ENCODE results near the gene EFNB1.

GRCh38 chrX:68794461-68794860, 34.4 kb upstream of the EFNB1 start:
- TF ChIP-seq CTCF (conservative IDR thresholded peaks at IDR 0.05) (no peak), EZH2 (IDR thresholded peaks at IDR 0.05; ENCODE audit: low read depth) (no peak)
